VCaP (cell line): ENCODE data around the gene MACROD2.

Source experiments
- H3K27ac ChIP-seq: fragments of 450-650 bp; 2 replicates; pipeline ENCODE4 v1.5.1; 2017
- CTCF ChIP-seq: fragments of 450-650 bp; conservative IDR thresholded peaks from 2 replicates; pipeline ENCODE4 v1.5.1; 2017; ENCODE audit warnings: mild to moderate bottlenecking, moderate library complexity

Gene MACROD2

GRCh38 chr20:14716351-14716801 lies 721.1 kb downstream of the MACROD2 start:
- peak overlapping the region; percentile 57 for H3K27ac ChIP-seq
- no peak for TF ChIP-seq CTCF

GRCh38 chr20:14717134-14717999 lies 722.1 kb downstream of the MACROD2 start:
- H3K27ac ChIP-seq, result peak overlapping the region; percentile 57
- no peak for TF ChIP-seq CTCF

- no peak overlapping the region for H3K27ac ChIP-seq
- no peak for TF ChIP-seq CTCF
Measured at GRCh38 chr20:14720251-14720650, 724.9 kb downstream of the MACROD2 start.

GRCh38 chr20:14721926-14722452 lies 726.7 kb downstream of the MACROD2 start:
- no peak for TF ChIP-seq CTCF

GRCh38 chr20:14723614-14724013 lies 728.3 kb downstream of the MACROD2 start:
- no peak for TF ChIP-seq CTCF

More at GRCh38 chr20:14721926-14722452, 726.7 kb downstream of the MACROD2 start:
- no peak overlapping the region for H3K27ac ChIP-seq

GRCh38 chr20:14724036-14724435 lies 728.7 kb downstream of the MACROD2 start:
- no peak for TF ChIP-seq CTCF
- no peak overlapping the region for H3K27ac ChIP-seq

More at GRCh38 chr20:14723614-14724013, 728.3 kb downstream of the MACROD2 start:
- H3K27ac ChIP-seq, result no peak overlapping the region

GRCh38 chr20:14724468-14724867 lies 729.2 kb downstream of the MACROD2 start:
- TF ChIP-seq CTCF, result no peak
- no peak overlapping the region for H3K27ac ChIP-seq
